ENCODE results near the gene RNF115.

- TF ChIP-seq CTCF (IDR thresholded peaks at IDR 0.05), result peak in 1 of 3 donors; percentile 34
- TF ChIP-seq POLR2A (IDR thresholded peaks at IDR 0.05), result no peak
- TF ChIP-seq EP300 (IDR thresholded peaks at IDR 0.05), result no peak
Measured at GRCh38 chr1:145846201-145846612, 22.3 kb upstream of the RNF115 start.

Data from ovary (tissue), 3 donors.